HCT116 (cell line): ENCODE data around the gene IGSF21. TPM values are rescaled to one million over a fixed set of nuclear protein-coding genes. Genes with fewer than 3 reads are reported as not detected.

ENCODE experiments used
- ATAC-seq: fragments of 200-7000 bp; cut with Tn5 transposase; 2 replicates; pipeline ENCODE4 v1.9.1; 2020; ENCODE audit warnings: mild to moderate bottlenecking, moderate library complexity
- BruUV-seq: library from RNA; stranded (reverse); fragments of 400-500 nt; replicated peaks from 2 replicates; lab custom pipeline; 2021; lab: Mats Ljungman, UMichigan
- CTCF ChIA-PET: fragments of 300-600 bp; sonication (Branson Sonifier 250); formaldehyde crosslinking; loops from one replicate; lab custom pipeline; 2021; ENCODE audit warnings: antibody characterized with exemption; lab: Charles Lee
- POLR2A ChIA-PET: fragments of 300-600, 350-600 bp; sonication (Branson Sonifier 250); formaldehyde crosslinking; loops from one replicate; lab custom pipeline; 2021; ENCODE audit warnings: antibody characterized with exemption; lab: Charles Lee
- RAD21 ChIA-PET, 2 experiments: fragments of 300-600 bp; sonication (Branson Sonifier 250); formaldehyde crosslinking; loops; one replicate each; lab custom pipeline; 2023; ENCODE audit warnings: low total read pairs in 2 of 2; ENCODE audit not compliant: uncharacterized antibody in 2 of 2, unreplicated experiment in 2 of 2, low non-redundant PET in 1 of 2; lab: Charles Lee
- DNase-seq: peaks from one replicate; pipeline ENCODE4 v3.0.0-alpha.2; 2010; ENCODE audit warnings: low read depth, low spot score
- H2AFZ ChIP-seq: fragments of 200-600 bp; shearing (Covaris generic), sonication (generic); 2 replicates; pipeline ENCODE4 v1.6.1; 2017; ENCODE audit warnings: low read depth, mixed run types, mixed read lengths, antibody characterized with exemption, low read length; ENCODE audit not compliant: poor library complexity, severe bottlenecking
- H3K27ac ChIP-seq: 2 replicates; pipeline ENCODE4 v1.5.1; 2012; ENCODE audit warnings: low read depth, low read length
- H3K27me3 ChIP-seq: fragments of 200-600 bp; sonication (generic); 2 replicates; pipeline ENCODE4 v1.6.1; 2016; ENCODE audit warnings: mixed run types, low read length, mixed read lengths; ENCODE audit not compliant: insufficient read depth
- H3K36me3 ChIP-seq, 2 experiments: fragments of 200-500 bp in 1 of 2; fragments of 200-600 bp in 1 of 2; sonication (Bioruptor generic) in 1 of 2; sonication (generic) in 1 of 2; 2 replicates each; pipeline versions ENCODE4 v1.5.1 to v1.6.1; 2014 to 2016; ENCODE audit warnings: low read length in 2 of 2, inconsistent platforms in 1 of 2, mixed read lengths in 1 of 2, mixed run types in 1 of 2; ENCODE audit not compliant: insufficient read depth in 2 of 2, control insufficient read depth in 1 of 2
- H3K4me1 ChIP-seq, 2 experiments: fragments of 200-600 bp in 1 of 2; sonication (generic) in 1 of 2; 2 replicates each; pipeline versions ENCODE4 v1.5.1 to v1.6.1; 2012 to 2017; ENCODE audit warnings: low read length in 2 of 2, inconsistent platforms in 1 of 2, mild to moderate bottlenecking in 1 of 2, mixed read lengths in 1 of 2, mixed run types in 1 of 2, moderate library complexity in 1 of 2; ENCODE audit not compliant: insufficient read depth in 2 of 2, control insufficient read depth in 1 of 2
- H3K4me2 ChIP-seq: fragments of 200-600 bp; sonication (generic); 2 replicates; pipeline ENCODE4 v1.6.1; 2017; ENCODE audit warnings: mixed run types, low read length, mixed read lengths
- H3K4me3 ChIP-seq, 2 experiments: fragments of 200-600 bp in 1 of 2; sonication (generic) in 1 of 2; replicated peaks in 1 of 2; 2 replicates each; pipeline ENCODE4 v1.5.1; 2011 to 2016; ENCODE audit warnings: low read length in 2 of 2, control low read depth in 1 of 2, low read depth in 1 of 2, mild to moderate bottlenecking in 1 of 2, mixed read lengths in 1 of 2, mixed run types in 1 of 2
- H3K79me2 ChIP-seq: fragments of 200-600 bp; sonication (generic); 2 replicates; pipeline ENCODE4 v1.6.1; 2017; ENCODE audit warnings: mild to moderate bottlenecking, mixed run types, low read length, moderate library complexity, mixed read lengths; ENCODE audit not compliant: insufficient read depth
- H3K9ac ChIP-seq: fragments of 200-600 bp; sonication (generic); 2 replicates; pipeline ENCODE4 v1.6.1; 2016; ENCODE audit warnings: low read length, mixed read lengths
- H3K9me2 ChIP-seq: fragments of 200-600 bp; sonication (generic), shearing (Covaris generic); 2 replicates; pipeline ENCODE4 v1.6.1; 2017; ENCODE audit warnings: mixed run types, mild to moderate bottlenecking, moderate library complexity; ENCODE audit not compliant: insufficient read depth
- H3K9me3 ChIP-seq, 2 experiments: fragments of 200-500 bp in 1 of 2; fragments of 200-600 bp in 1 of 2; sonication (Bioruptor generic) in 1 of 2; sonication (generic) in 1 of 2; 2 replicates each; pipeline ENCODE4 v1.6.1; 2014 to 2017; ENCODE audit warnings: low read length in 2 of 2, mixed read lengths in 2 of 2, inconsistent platforms in 1 of 2, low read depth in 1 of 2, mild to moderate bottlenecking in 1 of 2, mixed run types in 1 of 2, moderate library complexity in 1 of 2; ENCODE audit not compliant: control insufficient read depth in 1 of 2, insufficient read depth in 1 of 2
- H4K20me1 ChIP-seq: fragments of 200-600 bp; sonication (generic), shearing (Covaris generic); 2 replicates; pipeline ENCODE4 v1.6.1; 2017; ENCODE audit warnings: mixed run types, mild to moderate bottlenecking, moderate library complexity; ENCODE audit not compliant: insufficient read depth
- CBX3 ChIP-seq: IDR thresholded peaks from 2 replicates; pipeline ENCODE4 v1.6.1; 2012; ENCODE audit warnings: low read depth
- CEBPB ChIP-seq: IDR thresholded peaks from 2 replicates; pipeline ENCODE4 v1.6.1; 2012; ENCODE audit warnings: low read depth
- CTCF ChIP-seq, 3 experiments: fragments of 200-600 bp in 1 of 3; sonication (generic) in 1 of 3; IDR thresholded peaks in 2 of 3; conservative IDR thresholded peaks in 1 of 3; 2 replicates each; pipeline ENCODE4 v1.5.1; 2012 to 2017; ENCODE audit warnings: low read depth in 2 of 3, low read length in 2 of 3, antibody characterized with exemption in 1 of 3, borderline replicate concordance in 1 of 3, control low read depth in 1 of 3, mild to moderate bottlenecking in 1 of 3, mixed read lengths in 1 of 3, mixed run types in 1 of 3, moderate library complexity in 1 of 3; ENCODE audit not compliant: insufficient read depth in 1 of 3
- EGR1 ChIP-seq: IDR thresholded peaks from 2 replicates; pipeline ENCODE4 v1.6.1; 2012; ENCODE audit warnings: low read depth
- ELF1 ChIP-seq: IDR thresholded peaks from 2 replicates; pipeline ENCODE4 v1.6.1; 2012; ENCODE audit warnings: low read depth, borderline replicate concordance
- EZH2 ChIP-seq: fragments of 200-600 bp; sonication (generic); IDR thresholded peaks from 2 replicates; pipeline ENCODE4 v1.6.1; 2017; ENCODE audit warnings: antibody characterized with exemption, mixed run types
- EZH2phosphoT487 ChIP-seq: fragments of 200-600 bp; IDR thresholded peaks from 2 replicates; pipeline ENCODE4 v1.6.1; 2018; ENCODE audit warnings: antibody characterized with exemption, borderline replicate concordance
- FOSL1 ChIP-seq: IDR thresholded peaks from 2 replicates; pipeline ENCODE4 v1.6.1; 2012; ENCODE audit warnings: low read depth
- JUND ChIP-seq: IDR thresholded peaks from 2 replicates; pipeline ENCODE4 v1.6.1; 2012
- MAX ChIP-seq: IDR thresholded peaks from 2 replicates; pipeline ENCODE4 v1.6.1; 2012
- POLR2A ChIP-seq: IDR thresholded peaks from 2 replicates; pipeline ENCODE4 v1.7.0; 2011; ENCODE audit warnings: borderline replicate concordance; ENCODE audit not compliant: insufficient read depth, insufficient read length; ENCODE audit errors: extremely low read depth
- RAD21 ChIP-seq: IDR thresholded peaks from 2 replicates; pipeline ENCODE4 v1.6.1; 2012; ENCODE audit warnings: low read depth, mild to moderate bottlenecking
- SIN3A ChIP-seq: IDR thresholded peaks from 2 replicates; pipeline ENCODE4 v1.6.1; 2012; ENCODE audit warnings: low read depth
- SP1 ChIP-seq: IDR thresholded peaks from 2 replicates; pipeline ENCODE4 v1.6.1; 2012; ENCODE audit warnings: low read depth
- ZNF274 ChIP-seq: fragments of 200-500 bp; sonication (Bioruptor generic); IDR thresholded peaks from 2 replicates; pipeline ENCODE4 v1.6.1; 2014; ENCODE audit warnings: mild to moderate bottlenecking, low read depth, low read length, inconsistent platforms
- intact Hi-C: fragments of 100-400 bp; cut with micrococcal nuclease; formaldehyde crosslinking; loops from 2 replicates; pipeline ENCODE4 v1.10.0; 2022
- total RNA-seq: library from RNA; stranded (reverse); gene quantifications from one replicate; pipeline ENCODE4 v1.2.1, GENCODE V29; 2021; ENCODE audit not compliant: unreplicated experiment
- TF ChIP-seq, protein P1 (sequence below): IDR thresholded peaks from 2 replicates; pipeline ENCODE4 v1.6.1; 2012; ENCODE audit warnings: low read depth

Gene IGSF21
- total RNA-seq, 1 experiment from 2014 or later = not detected

GRCh38 chr1:18329469-18330253 is 222.1 kb downstream of the IGSF21 start (continued):
- TF ChIP-seq, protein P1, sequence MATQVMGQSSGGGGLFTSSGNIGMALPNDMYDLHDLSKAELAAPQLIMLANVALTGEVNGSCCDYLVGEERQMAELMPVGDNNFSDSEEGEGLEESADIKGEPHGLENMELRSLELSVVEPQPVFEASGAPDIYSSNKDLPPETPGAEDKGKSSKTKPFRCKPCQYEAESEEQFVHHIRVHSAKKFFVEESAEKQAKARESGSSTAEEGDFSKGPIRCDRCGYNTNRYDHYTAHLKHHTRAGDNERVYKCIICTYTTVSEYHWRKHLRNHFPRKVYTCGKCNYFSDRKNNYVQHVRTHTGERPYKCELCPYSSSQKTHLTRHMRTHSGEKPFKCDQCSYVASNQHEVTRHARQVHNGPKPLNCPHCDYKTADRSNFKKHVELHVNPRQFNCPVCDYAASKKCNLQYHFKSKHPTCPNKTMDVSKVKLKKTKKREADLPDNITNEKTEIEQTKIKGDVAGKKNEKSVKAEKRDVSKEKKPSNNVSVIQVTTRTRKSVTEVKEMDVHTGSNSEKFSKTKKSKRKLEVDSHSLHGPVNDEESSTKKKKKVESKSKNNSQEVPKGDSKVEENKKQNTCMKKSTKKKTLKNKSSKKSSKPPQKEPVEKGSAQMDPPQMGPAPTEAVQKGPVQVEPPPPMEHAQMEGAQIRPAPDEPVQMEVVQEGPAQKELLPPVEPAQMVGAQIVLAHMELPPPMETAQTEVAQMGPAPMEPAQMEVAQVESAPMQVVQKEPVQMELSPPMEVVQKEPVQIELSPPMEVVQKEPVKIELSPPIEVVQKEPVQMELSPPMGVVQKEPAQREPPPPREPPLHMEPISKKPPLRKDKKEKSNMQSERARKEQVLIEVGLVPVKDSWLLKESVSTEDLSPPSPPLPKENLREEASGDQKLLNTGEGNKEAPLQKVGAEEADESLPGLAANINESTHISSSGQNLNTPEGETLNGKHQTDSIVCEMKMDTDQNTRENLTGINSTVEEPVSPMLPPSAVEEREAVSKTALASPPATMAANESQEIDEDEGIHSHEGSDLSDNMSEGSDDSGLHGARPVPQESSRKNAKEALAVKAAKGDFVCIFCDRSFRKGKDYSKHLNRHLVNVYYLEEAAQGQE = no peak
- no peak for TF ChIP-seq JUND
- TF ChIP-seq RAD21 = no peak
- TF ChIP-seq FOSL1 = no peak
- TF ChIP-seq SIN3A = no peak

DNA sequence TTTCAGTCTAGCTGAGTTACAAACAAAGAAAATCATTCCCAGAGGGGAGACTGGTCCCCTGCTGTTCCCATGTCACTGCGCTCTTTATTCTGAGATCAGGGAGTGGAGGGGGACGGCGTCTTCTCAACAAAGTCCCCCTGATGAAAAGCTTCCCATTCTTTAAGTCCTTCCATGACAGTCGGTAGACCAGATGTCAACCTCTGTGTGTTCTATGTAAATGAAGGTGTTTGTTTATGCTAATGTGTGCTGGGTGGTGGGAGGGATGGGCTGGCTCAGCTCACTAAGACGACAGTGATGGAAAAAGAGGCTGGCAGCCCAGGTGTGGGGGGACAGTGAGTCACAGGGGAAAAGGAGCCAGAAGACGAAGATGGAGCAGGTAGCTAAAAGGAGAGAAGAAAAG is 225.0 kb downstream of the IGSF21 start:
- no peak overlapping the region for H3K27ac ChIP-seq
- no peaks in the 10 kb centered on the region for H3K9me2 ChIP-seq
- POLR2A ChIA-PET = no interaction called here
- CTCF ChIA-PET = no interaction called here
- no peaks in the 10 kb centered on the region for H3K4me1 ChIP-seq
- H3K4me2 ChIP-seq = no peak overlapping the region
- no TSS peak for BruUV-seq
- H3K4me3 ChIP-seq = no peak overlapping the region
- RAD21 ChIA-PET = no interaction called here
- H3K27me3 ChIP-seq = peaks cover 30% of the 10 kb centered on the region
- no peak for ATAC-seq
- no peak overlapping the region for H3K9ac ChIP-seq
- DNase-seq = no peak
- intact Hi-C loops = no loop called here
- no peaks in the 10 kb centered on the region for H3K36me3 ChIP-seq
- H4K20me1 ChIP-seq = no peaks in the 10 kb centered on the region
- no peak for TF ChIP-seq EGR1
- no peak for TF ChIP-seq CBX3
- no peak for TF ChIP-seq ELF1
- TF ChIP-seq, protein P1 = no peak
- TF ChIP-seq EZH2 = no peak
- no peak for TF ChIP-seq CEBPB
- TF ChIP-seq MAX = no peak
- no peak for TF ChIP-seq ZNF274
- TF ChIP-seq CTCF (IDR thresholded peaks at IDR 0.05 in 2 of 3, conservative IDR thresholded peaks at IDR 0.05 in 1 of 3; ENCODE audit: borderline replicate concordance in 1 of 3, insufficient read depth in 1 of 3, low read depth in 2 of 3, low read length in 2 of 3) = no peak
- TF ChIP-seq SP1 = no peak
- TF ChIP-seq EZH2phosphoT487 = no peak
- no peak for TF ChIP-seq JUND
- TF ChIP-seq POLR2A = no peak
- TF ChIP-seq FOSL1 = no peak
- TF ChIP-seq RAD21 = no peak
- no peaks in the 10 kb centered on the region for H3K9me3 ChIP-seq
- H3K79me2 ChIP-seq = no peaks in the 10 kb centered on the region
- no peak overlapping the region for H2AFZ ChIP-seq
